Measurements from ENCODE around the gene GRB10. TPM values are rescaled to one million over a fixed set of nuclear protein-coding genes. Genes with fewer than 3 reads are reported as not detected.

GRB10 gene
- total RNA-seq, 1 donor from 2014 or later = 106 TPM

DNA sequence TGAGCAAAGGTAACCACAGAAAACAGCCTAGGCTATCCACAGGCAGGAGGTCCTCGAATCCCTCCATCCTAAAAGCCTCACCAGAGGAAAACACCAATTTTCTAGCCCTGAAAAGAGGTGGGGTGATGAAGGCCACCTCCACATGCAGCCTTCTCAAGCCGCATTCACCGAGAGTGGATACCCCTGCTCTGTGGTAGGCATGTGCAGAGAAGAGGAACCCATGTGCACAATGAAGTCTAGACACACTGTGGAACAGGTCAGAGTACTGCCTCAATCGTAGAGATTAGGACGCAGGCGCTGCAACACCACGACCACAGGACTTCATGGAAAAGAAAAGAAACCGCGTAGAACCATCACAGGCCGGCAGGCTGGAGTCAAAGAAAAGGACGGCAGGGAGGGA, 38.8 kb downstream of the GRB10 start:
- DNase-seq (ENCODE audit: low spot score) = no peak

DNA sequence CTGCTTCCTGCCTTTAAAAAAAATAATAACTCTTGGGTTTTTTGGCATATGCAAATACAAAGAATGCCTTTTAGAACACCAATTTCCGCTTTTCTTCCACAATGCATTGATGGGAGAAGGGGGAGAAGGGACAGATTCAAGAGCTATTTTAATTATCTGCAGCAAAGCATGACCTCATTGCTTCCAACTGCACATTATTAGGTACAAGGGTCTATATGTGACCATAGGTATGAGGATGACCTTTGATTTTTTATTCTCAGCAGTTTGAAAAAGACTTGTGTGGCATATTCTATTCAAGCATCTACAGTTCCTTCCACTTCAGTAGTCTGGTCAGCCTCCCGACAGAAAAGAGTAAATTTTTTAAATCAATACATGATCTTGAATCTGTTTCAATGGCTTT, 39.7 kb downstream of the GRB10 start:
- DNase-seq (ENCODE audit: low spot score) = no peak

DNA sequence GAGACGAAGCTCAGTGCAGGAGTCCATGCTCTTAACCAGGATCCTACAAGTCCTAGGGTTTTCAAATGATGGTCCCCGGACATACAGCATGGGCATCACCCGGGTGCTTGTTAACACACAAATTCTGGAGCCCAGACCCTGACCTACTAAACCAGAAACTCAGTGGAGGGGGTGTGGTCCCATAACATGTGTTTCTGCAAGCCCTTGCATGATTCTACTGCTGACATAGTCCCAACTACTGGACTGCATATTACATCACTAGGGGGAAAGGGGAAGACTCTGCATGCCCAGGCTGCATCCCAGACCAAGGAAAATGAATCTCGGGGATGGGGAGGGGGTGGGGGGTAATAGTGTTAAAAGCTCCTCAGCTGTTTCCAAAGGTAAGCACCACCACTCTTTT, 40.3 kb downstream of the GRB10 start:
- DNase-seq (ENCODE audit: low spot score) = no peak

DNA sequence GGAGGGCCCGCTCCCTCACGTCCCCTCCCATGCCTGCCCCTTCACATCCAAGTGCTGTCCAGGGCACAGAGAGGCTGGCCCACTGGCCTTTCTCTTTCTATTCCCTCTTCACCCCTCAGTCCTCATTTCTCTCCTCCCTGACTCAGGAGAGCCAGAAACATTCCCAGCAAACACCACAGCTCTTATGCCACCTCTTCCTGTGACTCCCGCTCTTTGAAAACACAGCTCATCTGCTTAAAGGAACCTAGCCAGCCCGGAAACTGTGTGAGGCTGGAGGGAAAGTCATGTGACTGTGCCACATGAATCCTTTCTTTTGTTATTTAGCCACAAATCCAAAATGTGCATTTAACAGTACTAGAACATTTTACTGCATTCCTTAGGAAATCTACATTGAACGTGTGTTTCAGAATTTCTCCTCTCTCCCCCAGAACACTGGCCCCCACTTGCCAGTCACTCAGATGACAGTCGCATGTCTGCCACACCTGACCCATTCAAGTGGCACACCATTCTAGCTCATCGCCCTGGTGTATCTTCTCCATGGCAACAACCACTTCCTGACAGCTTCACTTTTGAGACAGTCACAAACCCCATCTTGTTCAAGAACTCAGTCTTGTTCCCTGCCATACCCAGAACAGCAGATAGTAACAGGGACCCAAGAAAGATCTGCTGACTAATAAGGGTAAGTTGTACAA, 42.8 kb downstream of the GRB10 start:
- DNase-seq (ENCODE audit: low spot score) = no peak

DNA sequence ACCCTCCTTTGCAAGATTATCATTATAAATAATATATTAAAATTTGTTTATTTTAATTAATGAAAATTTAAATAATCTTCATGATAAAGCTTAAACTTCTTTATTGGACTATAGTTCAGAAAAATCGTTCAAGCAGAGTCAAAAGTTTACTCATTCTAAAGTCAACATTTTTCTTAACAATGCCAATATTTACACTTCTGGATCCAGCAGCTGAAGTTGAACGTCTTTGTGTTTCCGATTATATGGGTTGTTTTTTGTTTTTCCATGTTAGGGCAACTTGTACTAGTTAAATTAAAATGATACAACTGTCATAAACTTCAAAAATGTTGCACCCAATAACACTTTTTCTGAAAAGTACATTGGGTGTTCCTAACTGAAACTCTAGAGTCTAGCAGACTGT, 43.8 kb downstream of the GRB10 start:
- no peak for DNase-seq (ENCODE audit: low spot score)

DNA sequence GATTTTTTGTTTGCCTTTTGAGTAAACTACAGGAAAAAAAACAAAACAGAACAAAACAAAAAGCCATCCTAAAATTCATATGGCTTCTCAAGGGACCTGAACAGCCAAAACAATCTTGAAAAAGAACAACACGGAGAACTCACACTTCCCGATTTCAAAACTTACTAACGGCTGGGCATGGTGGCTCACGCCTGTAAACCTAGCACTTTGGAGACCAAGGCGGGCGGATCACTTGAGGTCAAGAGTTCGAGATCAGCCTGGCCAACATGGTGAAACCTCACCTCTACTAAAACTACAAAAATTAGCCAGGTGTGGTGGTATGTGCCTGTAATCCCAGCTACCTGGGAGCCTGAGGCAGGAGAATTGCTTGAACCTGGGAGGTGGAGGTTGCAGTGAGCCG, 46.9 kb downstream of the GRB10 start:
- peak; percentile 28 for DNase-seq (ENCODE audit: low spot score)

DNA sequence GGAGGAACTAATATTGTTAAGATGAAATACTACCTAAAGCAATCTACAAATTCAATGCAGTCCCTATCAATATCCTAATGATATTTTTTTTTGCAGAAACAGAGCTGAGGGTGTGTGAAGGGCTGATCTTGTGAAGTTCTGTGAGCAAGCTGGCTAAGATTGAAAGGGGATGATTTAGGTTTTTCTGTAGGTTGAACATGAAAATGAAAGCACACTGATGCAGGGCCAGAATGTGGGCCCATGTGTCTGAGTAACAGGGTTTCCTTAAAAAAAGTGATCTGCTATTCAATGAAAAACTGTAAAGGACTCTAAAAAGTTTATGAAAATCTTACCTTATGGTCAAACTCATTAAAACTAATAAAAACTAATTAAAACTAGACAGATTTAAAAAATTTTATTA, 47.4 kb downstream of the GRB10 start:
- DNase-seq (ENCODE audit: low spot score) = no peak

DNA sequence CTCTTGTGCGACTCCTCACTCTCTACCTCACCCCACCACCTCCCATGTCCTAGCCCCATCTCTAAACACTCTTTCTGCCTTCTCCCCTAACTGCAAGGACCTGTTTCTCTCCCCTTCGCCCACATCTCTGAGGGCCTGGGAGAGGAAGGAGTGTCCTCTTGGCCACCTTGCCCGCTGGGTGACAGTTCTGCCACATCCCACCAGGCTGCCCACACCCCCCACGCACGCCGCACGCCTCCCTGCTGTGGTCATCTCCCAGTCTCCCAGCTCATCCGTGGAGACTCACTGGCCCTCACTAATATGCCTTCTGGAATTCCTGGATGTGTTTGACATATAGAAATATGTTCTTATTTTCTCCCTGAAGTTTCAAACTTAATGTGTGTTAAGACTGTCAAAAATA, 48.5 kb downstream of the GRB10 start:
- peak; percentile 29 for DNase-seq (ENCODE audit: low spot score)

DNA sequence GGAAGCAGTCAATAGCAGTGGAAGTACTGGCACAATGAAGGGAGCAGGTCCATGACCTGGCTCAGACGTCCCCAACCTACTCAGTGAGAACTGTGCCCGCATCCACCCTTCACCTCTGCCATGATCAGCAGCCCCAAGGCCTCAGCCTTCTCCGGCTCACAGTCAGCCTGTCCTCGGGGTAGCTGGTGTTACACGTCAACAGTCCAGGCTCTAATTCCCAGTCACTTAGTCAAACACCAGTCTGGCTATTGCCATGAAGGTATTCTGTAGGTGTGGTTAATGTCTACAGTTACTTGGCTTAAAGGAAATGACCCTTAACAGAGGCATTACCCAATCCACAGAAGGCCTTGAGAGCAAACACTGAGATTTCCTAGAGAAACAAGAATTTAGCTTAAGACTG, 49.1 kb downstream of the GRB10 start:
- DNase-seq (ENCODE audit: low spot score) = peak; percentile 44

DNA sequence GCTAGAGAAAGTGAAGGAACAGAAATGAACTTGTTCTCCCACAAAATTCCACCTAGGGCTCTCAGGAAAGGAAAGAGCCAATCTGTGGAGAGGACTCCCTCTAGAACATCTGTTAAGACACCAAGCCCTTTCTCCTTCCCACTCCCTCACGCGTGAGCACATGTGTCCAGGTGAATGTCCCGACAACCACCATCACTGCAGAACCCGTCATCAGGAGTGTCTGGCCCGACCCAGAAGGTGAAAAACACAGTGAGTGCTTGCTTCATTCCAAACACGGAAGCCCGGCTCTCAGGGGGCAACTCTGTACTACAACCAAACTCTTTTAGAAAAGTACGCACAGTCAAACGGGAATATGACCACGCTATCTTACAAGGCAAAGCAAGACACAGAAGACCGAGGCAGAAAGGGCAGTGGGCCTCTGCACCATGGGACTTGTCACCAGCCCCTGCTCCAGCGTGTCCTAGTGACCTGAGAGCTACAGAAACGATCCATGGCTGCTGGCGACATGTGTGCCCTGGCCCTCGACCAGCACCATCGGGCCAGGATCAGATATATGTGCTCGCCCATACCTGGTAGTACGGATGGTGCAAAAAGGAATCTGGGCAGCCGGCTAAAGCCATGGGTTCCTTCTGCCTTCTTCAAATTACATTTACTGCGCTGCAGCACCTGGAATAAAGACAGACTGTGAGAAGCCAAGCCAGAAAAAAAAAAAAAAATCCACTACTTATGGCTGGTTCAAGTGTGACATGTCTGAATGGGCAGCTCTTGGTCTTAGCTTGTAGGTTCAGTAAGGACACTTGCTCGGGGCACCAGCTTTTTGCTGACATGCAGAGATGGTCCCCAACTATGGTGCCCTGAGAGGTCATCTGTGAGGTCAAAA, 50.8 kb downstream of the GRB10 start:
- peak; percentile 20 for DNase-seq (ENCODE audit: low spot score)

DNA sequence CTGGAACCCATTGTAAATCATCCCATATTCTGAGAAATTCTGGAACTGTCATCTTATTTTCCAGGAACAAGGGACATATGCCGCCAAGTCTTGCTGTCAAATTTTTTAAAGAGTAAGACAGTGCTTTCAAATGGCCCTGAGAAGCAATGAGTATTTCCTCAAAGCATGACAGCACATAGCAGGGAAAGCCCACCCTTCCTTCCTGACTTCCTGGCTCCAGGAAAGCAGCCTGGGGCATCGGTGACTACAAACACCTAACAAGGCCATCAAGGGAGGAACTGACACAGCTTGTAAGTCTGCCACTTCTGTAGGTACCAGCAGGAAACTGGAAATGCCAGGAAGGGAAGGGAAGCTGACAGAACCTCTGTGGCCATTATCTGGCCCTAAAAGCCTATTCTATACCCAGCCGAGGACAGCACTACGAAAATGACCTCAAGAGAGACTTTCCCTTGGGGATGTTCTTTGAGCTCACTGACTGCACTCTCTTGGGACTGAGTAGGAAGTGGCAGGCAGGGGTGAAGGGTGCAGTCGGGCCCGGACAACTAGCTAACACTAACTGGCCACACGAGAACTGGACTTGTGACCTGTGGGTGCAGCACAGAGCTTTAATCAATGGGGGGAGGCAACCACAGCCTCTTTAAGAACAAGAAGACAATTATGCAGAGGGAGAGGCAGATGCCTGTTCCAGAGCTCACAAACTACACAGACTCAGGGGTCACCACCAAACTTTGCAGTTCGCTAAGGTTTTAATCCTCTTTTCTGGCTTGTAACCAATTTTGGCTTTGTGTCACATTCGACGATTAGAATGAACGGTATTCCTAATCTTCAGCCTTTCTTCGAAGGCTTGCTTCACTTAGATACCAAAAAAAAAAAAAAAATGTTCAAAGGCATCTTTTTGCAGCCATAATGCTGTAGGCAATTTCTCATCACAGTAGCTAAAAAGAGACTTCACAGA, 52.0 kb downstream of the GRB10 start:
- DNase-seq (ENCODE audit: low spot score) = peak; percentile 24

DNA sequence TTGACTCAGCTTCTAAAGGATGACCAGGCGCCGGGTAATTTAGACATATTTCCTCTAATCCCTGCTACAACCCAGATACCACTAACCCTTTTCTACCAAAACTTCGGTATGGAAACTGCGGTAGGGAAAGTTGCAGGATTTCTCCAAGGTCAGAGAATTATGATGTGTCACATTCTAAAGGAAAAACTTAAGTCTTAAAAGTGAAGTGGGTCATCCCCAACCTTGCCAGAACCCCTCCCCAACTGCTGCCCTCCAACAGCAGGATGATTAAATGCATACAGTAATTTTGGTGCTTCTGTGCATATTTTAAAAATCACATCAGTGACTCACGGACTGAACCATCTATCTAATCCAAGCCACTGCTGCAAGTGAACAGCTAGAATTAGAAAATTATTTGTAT, 52.7 kb downstream of the GRB10 start:
- no peak for DNase-seq (ENCODE audit: low spot score)

DNA sequence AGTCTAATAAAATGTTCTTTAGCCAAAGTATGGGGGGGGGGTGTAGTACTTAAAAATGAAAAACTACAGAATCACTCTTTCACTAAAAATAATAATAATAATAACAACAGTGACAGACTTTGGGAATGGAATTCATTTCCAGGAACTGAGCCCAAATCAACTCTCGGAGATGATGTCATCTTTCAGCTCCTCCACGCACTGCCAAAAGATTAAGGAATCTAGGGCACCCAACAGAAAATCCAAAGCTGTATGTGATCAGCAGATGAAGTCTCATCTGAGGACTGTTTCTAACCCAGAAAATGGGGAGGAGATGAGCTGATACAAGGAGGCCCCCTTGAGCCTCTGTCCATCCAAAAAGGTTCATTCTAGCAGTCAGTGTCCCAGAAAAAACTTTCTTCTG, 54.5 kb downstream of the GRB10 start:
- peak; percentile 44 for DNase-seq (ENCODE audit: low spot score)

DNA sequence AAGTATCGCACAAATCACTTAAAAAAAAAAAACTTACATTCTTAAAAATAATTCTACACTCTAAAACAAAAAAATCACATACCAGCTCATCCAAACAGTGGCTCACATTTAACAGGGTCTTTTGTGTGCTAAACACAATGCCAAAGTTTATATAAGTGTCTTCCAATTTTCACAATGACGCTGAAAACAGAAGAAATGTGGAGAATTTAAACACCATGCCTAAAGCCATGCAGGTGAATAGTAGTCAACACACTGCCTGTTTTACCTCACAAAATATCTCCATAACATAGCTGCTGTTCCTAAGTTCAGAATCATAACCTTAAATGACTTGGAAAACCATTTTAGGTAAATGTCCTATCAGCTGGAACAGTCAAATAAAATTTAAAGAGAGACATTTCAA, 55.0 kb downstream of the GRB10 start:
- DNase-seq (ENCODE audit: low spot score) = no peak

DNA sequence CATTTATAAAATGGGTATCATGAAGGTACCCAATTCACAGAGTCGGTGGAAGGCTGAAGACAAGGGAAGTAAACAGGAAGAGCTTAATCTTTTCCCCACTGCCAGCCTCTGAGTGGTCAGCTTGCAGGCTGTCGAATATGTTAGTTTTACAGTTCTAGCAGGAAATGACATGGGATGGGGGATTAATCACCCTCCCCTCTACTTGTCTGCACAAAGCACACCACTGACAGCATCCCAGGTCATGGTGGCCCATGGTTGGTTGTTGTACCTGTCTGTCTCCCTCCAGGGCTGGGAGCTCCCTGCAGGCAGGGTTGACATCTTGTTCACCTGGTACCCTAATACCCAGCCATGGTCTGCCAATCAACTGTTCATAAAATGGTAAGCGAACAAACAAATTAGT, 55.6 kb downstream of the GRB10 start:
- DNase-seq (ENCODE audit: low spot score) = peak; percentile 26

DNA sequence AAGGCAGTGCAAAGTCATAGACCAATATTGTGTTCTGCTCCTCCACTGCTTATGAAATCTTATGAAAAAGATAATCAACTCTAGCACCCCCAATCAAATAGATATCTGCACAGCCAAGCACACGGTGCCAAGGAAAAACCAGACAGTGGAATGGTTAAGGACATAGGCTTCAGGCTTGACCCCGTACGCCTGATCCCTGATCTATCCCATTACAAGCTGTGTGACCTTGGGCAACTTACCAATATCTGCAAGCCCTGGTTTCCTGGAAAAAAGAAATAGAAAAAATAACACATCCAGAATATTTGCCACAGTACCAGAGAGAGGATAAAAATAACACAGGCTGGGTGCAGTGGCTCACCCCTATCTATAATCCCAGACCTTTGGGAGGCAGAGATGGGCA, 56.9 kb downstream of the GRB10 start:
- DNase-seq (ENCODE audit: low spot score) = peak; percentile 27

DNA sequence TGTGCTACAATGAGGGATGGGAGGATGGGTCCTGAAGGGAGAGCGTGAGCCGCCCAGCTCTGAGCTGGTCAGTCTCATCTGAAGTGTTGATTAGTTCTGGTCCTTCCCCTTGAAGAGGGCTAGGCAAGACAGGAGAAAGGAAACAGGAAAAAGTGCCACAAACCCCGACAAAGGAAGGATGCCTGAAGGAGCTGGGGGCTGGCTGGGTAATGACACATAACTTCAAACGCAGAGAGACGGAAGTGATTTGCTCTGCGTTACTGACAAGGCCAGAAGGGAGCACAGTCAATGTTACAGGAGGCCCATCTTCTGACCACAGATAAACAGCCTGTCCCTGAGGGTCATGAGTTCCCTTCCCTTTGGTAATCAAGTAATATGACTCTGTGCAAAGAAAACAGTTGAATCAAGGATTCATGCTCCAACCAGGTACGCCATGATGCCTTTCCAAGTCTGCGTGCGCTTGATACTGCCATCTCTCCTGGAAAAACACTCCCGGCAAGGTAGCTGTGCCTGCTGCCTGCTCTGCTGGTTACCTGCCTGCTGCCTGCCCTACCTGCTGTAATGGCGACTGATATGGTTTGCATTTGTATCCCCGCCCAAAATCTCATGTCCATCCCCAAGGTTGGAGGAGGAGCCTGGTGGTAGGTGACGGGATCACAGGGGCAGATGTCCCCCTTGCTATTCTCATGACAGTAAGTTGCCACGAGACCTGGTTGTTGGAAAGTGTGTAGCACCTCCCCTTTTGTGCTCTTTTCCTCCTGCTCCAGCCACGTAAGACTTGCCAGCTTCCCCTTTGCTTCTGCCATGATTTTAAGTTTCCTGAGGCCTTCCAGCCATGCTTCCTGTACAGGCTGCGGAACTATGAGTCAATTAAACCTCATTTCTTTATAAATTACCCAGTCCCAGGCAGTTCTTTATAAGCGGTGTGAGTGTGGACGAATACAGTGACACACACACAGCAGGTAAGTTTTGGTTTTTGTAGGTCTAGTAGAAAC, 57.9 kb downstream of the GRB10 start:
- peak; percentile 14 for DNase-seq (ENCODE audit: low spot score)

DNA sequence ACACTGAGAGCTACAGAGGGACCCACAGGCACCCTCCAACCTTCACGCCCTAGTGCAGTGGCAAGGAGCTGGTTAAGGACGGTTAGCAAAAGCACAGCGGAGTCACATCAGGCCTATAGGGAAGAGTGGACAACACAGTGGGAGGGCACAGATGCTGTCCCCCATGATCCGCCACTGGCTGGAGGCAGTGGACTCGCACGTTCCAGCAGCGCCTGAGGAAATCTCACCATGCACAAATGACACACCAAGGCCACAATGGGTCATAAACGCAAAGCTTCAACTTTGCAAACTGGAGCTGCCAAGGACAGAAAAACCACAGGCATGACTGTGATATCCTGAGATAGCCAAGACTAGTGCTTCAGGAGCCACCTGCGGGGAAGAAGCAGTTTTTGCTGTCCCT, 58.8 kb downstream of the GRB10 start:
- peak; percentile 40 for DNase-seq (ENCODE audit: low spot score)

DNA sequence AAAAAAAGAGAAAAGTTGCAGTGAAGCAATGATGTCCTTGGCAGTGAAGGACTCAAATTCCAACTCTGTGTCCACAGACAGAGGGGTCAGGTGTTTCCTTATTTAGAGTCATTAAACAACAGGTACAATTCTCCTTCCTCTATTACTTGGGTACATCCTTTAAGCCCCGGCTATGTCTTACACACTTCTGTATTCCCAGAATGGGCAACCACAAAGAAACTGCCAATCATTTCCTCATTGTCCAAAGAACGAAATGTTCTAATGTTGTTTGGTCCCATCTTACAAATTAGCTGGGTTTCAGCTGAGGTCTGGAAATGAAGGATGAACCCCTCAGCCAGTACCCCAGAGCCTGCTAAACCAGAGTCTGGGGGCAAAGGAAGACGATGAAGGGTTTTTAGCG, 59.5 kb downstream of the GRB10 start:
- DNase-seq (ENCODE audit: low spot score) = no peak

DNA sequence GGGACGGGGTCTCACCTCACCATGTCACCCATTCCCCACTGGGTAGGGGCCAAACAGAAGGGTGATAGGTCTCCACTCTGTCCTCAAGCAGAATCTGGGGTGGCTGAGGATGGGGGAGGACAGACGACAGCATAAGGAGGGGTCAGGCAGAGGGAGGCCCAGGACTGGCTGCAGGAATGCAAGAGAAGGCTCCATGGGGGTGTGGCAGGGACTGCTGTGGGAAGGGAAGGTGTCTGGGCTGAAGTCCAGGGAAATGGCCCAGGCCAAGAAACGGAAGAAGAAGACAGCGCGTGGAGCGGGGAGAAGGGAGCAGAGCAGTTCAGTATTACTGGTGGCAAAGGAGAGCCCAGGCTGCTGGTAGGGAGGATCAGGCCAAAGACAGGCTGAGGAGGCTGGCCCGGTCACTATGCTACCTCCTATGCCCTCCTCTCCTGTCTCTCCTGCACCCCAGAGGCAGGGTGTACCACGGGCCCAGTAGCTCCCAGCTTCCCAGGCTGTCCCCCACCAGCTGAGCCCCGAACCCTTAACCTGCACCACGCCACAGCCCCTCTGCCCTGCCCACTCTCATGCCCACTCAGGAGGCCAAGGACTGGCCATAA, 60.9 kb downstream of the GRB10 start:
- peak; percentile 41 for DNase-seq (ENCODE audit: low spot score)
